Measurements from ENCODE around the gene ECHDC1. TPM values are rescaled to one million over a fixed set of nuclear protein-coding genes. Genes with fewer than 3 reads are reported as not detected.

ECHDC1 gene
- total RNA-seq, 4 donors from 2014 or later = 51.9 to 91.0 (median 59.2) TPM

GRCh38 chr6:127266178-127266891 is 77.1 kb downstream of the ECHDC1 start, which contains the start of gene RNF146:
Gene RNF146, plus strand, starts transcription at chr6:127266864. Its CDS starts 13,475 bp downstream, at chr6:127280339.
- H3K27me3 ChIP-seq = no peaks in the 10 kb centered on the region
- no peaks in the 10 kb centered on the region for H3K36me3 ChIP-seq
- H3K9me3 ChIP-seq = no peaks in the 10 kb centered on the region
- peak within 1 kb of the TSS; percentile 98 to 100 (median 100) for H3K27ac ChIP-seq
- 0 to 1% methylated on average over 17 to 40 of the region's 40 CpGs for WGBS, 2 donors
- TF ChIP-seq CTCF (IDR thresholded peaks at IDR 0.05) (peak; percentile 77 to 94 (median 81)), POLR2A (IDR thresholded peaks at IDR 0.05) (no peak)
- DNase-seq (ENCODE audit: low spot score in 2 of 2) = peak; percentile 71 to 75
- H3K4me1 ChIP-seq = peaks cover 0 to 43% (median 10%) of the 10 kb centered on the region in 4 donors
- H3K4me3 ChIP-seq = peak within 1 kb of the TSS; percentile 81 to 99 (median 88)

- no peak for DNase-seq (ENCODE audit: low spot score in 2 of 2)
- Histone ChIP-seq H3K4me1 (peaks cover 0 to 16% (median 0%) of the 10 kb centered on the region in 4 donors), H3K4me3 (no peak overlapping the region), H3K27me3 (no peaks in the 10 kb centered on the region), H3K9me3 (no peaks in the 10 kb centered on the region), H3K36me3 (no peaks in the 10 kb centered on the region), H3K27ac (no peak overlapping the region)
- TF ChIP-seq EP300 (IDR thresholded peaks at IDR 0.05) (no peak), POLR2A (IDR thresholded peaks at IDR 0.05) (no peak), CTCF (IDR thresholded peaks at IDR 0.05) (no peak)
- WGBS, 2 donors = 63 to 64% methylated on average over 4 of the region's 4 CpGs
These were observed 79.9 kb downstream of the ECHDC1 start for GRCh38 chr6:127263481-127263880.

GRCh38 chr6:127262896-127263295 is 80.5 kb downstream of the ECHDC1 start:
- peaks cover 0 to 10% (median 0%) of the 10 kb centered on the region in 4 donors for H3K4me1 ChIP-seq
- TF ChIP-seq EP300 (IDR thresholded peaks at IDR 0.05) (no peak), CTCF (IDR thresholded peaks at IDR 0.05) (no peak), POLR2A (IDR thresholded peaks at IDR 0.05) (no peak)
- no peaks in the 10 kb centered on the region for H3K27me3 ChIP-seq
- H3K9me3 ChIP-seq = no peaks in the 10 kb centered on the region
- DNase-seq (ENCODE audit: low spot score in 2 of 2) = no peak
- H3K27ac ChIP-seq = no peak overlapping the region
- H3K36me3 ChIP-seq = no peaks in the 10 kb centered on the region
- no peak overlapping the region for H3K4me3 ChIP-seq
- WGBS, 2 donors = 85 to 95% methylated on average over 1 of the region's 1 CpG

GRCh38 chr6:127255286-127255685 is 88.1 kb downstream of the ECHDC1 start:
- no peaks in the 10 kb centered on the region for H3K9me3 ChIP-seq
- no peak for DNase-seq (ENCODE audit: low spot score in 2 of 2)
- H3K27ac ChIP-seq = no peak overlapping the region
- 92 to 94% methylated on average over 5 to 6 of the region's 6 CpGs for WGBS, 2 donors
- H3K36me3 ChIP-seq = no peaks in the 10 kb centered on the region
- no peak overlapping the region for H3K4me3 ChIP-seq
- TF ChIP-seq POLR2A (IDR thresholded peaks at IDR 0.05) (no peak), CTCF (IDR thresholded peaks at IDR 0.05) (no peak), EP300 (IDR thresholded peaks at IDR 0.05) (no peak)
- no peaks in the 10 kb centered on the region for H3K4me1 ChIP-seq
- H3K27me3 ChIP-seq = no peaks in the 10 kb centered on the region

GRCh38 chr6:127249621-127250020 is 93.8 kb downstream of the ECHDC1 start:
- Histone ChIP-seq H3K4me3 (no peak overlapping the region), H3K27ac (no peak overlapping the region), H3K9me3 (no peaks in the 10 kb centered on the region), H3K27me3 (no peaks in the 10 kb centered on the region), H3K36me3 (no peaks in the 10 kb centered on the region), H3K4me1 (no peaks in the 10 kb centered on the region)
- 94 to 96% methylated on average over 1 of the region's 1 CpG for WGBS, 2 donors
- TF ChIP-seq CTCF (IDR thresholded peaks at IDR 0.05) (no peak), EP300 (IDR thresholded peaks at IDR 0.05) (no peak), POLR2A (IDR thresholded peaks at IDR 0.05) (no peak)
- DNase-seq (ENCODE audit: low spot score in 2 of 2) = no peak
